HepG2 (cell line): ENCODE data around the gene STK17A. TPM values are rescaled to one million over a fixed set of nuclear protein-coding genes. Genes with fewer than 3 reads are reported as not detected.

Experiments used
- ETV6 ChIP-seq: sonication (generic); formaldehyde crosslinking; conservative IDR thresholded peaks from 2 replicates; pipeline ENCODE4 v1.4.0; 2020; ENCODE audit warnings: missing genetic modification reagents
- GABPA ChIP-seq, 2 experiments: IDR thresholded peaks; 2 replicates each; pipeline ENCODE4 v1.6.1; 2011 to 2016; ENCODE audit warnings: low read depth in 2 of 2, low read length in 1 of 2, missing biosample characterization in 1 of 2, missing genetic modification characterization in 1 of 2
- GTF3A ChIP-seq: sonication (generic); formaldehyde crosslinking; conservative IDR thresholded peaks from 2 replicates; pipeline ENCODE4 v1.4.0; 2020; ENCODE audit warnings: mild to moderate bottlenecking, missing genetic modification reagents
- HNRNPH1 ChIP-seq: fragments of 200-400 bp; formaldehyde crosslinking; optimal IDR thresholded peaks from 2 replicates; pipeline ENCODE3; 2017; ENCODE audit warnings: mild to moderate bottlenecking, low read depth, low read length
- NPAS2 ChIP-seq: sonication (generic); formaldehyde crosslinking; IDR thresholded peaks from 2 replicates; pipeline ENCODE4 v1.8.0; 2022; ENCODE audit warnings: mild to moderate bottlenecking, missing genetic modification reagents, borderline replicate concordance
- PHF8 ChIP-seq: sonication (generic); formaldehyde crosslinking; IDR thresholded peaks from 2 replicates; pipeline ENCODE4 v1.5.0; 2020; ENCODE audit warnings: missing genetic modification reagents
- ZBTB20 ChIP-seq: sonication (generic); formaldehyde crosslinking; IDR thresholded peaks from 2 replicates; pipeline ENCODE4 v1.8.1; 2023; ENCODE audit warnings: missing genetic modification reagents, low read depth, mild to moderate bottlenecking, borderline replicate concordance
- ZNF564 ChIP-seq: sonication (generic); formaldehyde crosslinking; IDR thresholded peaks from 2 replicates; pipeline ENCODE4 v1.8.1; 2023; ENCODE audit warnings: mild to moderate bottlenecking, missing genetic modification reagents
- ZNF772 ChIP-seq: sonication (generic); formaldehyde crosslinking; IDR thresholded peaks from 2 replicates; pipeline ENCODE4 v1.5.0; 2020; ENCODE audit warnings: mild to moderate bottlenecking, missing genetic modification reagents
- polyA plus RNA-seq, 8 experiments: library from polyadenylated mRNA; depleted of rRNA in 3 of 8; stranded (reverse) in 7 of 8; unstranded in 1 of 8; fragments of >200 nt; fragmentation: Illumina TruSeq in 4 of 8; extraction: Trizol in 4 of 8; gene quantifications; 2 replicates each; pipeline versions ENCODE4 v1.2.1 to v1.2.3, GENCODE V29; 2011 to 2016; ENCODE audit warnings: low read depth in 4 of 8, missing spikeins in 1 of 8, mixed read lengths in 1 of 8; ENCODE audit not compliant: insufficient read depth in 1 of 8
- total RNA-seq, 5 experiments: library from RNA; depleted of rRNA; stranded (reverse); fragments of >200 nt; fragmentation: Illumina TruSeq; extraction: Trizol; gene quantifications; 2 replicates each; pipeline ENCODE4 v1.2.3, GENCODE V29; 2016; ENCODE audit warnings: low read depth in 1 of 5
- TF ChIP-seq, protein P1 (sequence below): sonication (generic); formaldehyde crosslinking; IDR thresholded peaks from 2 replicates; pipeline ENCODE4 v1.5.0; 2020; ENCODE audit warnings: mild to moderate bottlenecking, missing genetic modification reagents, borderline replicate concordance
- TF ChIP-seq, protein P2 (sequence below): sonication (generic); formaldehyde crosslinking; IDR thresholded peaks from 2 replicates; pipeline ENCODE4 v1.9.0; 2021; ENCODE audit warnings: missing genetic modification reagents, borderline replicate concordance
- TF ChIP-seq, protein P3 (sequence below), 2 experiments: sonication (generic) in 1 of 2; formaldehyde crosslinking in 1 of 2; IDR thresholded peaks; 2 replicates each; pipeline versions ENCODE4 v1.6.1 to v1.9.0; 2014 to 2022; ENCODE audit warnings: antibody characterized with exemption in 1 of 2, borderline replicate concordance in 1 of 2, inconsistent platforms in 1 of 2, low read depth in 1 of 2, missing genetic modification reagents in 1 of 2
- TF ChIP-seq, protein P4 (sequence below): sonication (generic); formaldehyde crosslinking; IDR thresholded peaks from 2 replicates; pipeline ENCODE4 v1.4.0; 2020; ENCODE audit warnings: mild to moderate bottlenecking, missing genetic modification reagents
- TF ChIP-seq, protein P5 (sequence below): IDR thresholded peaks from 2 replicates; pipeline ENCODE4 v1.6.1; 2016; ENCODE audit warnings: mild to moderate bottlenecking, missing biosample characterization, missing genetic modification reagents

The STK17A gene
- total and polyA plus RNA-seq, 2 of the 13 experiments (the other 11 are each of a cell fraction or from before 2014, with no cell fraction given) = 18.6 to 24.3 TPM

DNA sequence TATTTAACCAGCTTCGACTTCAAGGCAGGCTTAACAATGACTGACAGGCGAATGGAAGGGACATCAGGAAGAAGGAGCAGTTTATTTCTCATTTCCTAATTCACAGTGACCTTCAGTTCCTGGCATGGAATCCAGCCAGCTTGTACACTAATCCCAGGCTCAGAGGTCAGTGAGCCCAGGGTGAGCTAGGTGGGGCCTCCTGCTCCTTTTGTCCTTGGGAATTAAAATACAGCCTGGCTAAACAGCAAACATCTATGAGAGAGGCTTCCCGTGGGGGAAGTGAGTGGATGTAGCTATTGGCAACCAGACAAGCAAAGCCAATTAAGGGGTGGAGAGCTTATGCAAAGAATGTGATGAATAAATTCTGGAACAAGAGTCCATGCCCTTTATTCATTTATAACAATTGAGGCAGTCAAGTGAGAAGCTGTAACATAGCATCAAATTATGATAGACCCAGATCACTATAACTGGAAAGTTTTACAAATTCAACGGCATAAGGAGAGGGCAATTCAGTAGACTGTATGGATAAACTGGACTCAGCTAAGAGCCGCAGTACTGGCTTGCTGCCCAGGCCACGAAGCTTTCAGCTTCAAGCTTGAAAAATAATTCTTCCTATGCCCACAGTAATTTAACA lies 57.1 kb downstream of the STK17A start (continued):
- TF ChIP-seq ETV6 (CRISPR knock-in tag) = 0 out of 2 replicates have a peak, but pooled peaks have one; percentile 53
- TF ChIP-seq, protein P1, sequence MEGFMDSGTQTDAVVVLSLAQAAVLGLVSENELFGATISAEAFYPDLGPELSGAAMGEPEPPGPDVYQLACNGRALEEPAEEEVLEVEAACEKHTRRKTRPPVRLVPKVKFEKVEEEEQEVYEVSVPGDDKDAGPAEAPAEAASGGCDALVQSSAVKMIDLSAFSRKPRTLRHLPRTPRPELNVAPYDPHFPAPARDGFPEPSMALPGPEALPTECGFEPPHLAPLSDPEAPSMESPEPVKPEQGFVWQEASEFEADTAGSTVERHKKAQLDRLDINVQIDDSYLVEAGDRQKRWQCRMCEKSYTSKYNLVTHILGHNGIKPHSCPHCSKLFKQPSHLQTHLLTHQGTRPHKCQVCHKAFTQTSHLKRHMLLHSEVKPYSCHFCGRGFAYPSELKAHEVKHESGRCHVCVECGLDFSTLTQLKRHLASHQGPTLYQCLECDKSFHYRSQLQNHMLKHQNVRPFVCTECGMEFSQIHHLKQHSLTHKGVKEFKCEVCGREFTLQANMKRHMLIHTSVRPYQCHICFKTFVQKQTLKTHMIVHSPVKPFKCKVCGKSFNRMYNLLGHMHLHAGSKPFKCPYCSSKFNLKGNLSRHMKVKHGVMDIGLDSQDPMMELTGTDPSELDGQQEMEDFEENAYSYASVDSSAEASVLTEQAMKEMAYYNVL (CRISPR knock-in tag) = peak; percentile 78; the same call in 1 of the 2 replicates
- no peak for TF ChIP-seq GTF3A (CRISPR knock-in tag)
- TF ChIP-seq GABPA (IDR thresholded peaks at IDR 0.05; ENCODE audit: low read depth, low read length) = no peak
- peak; percentile 63; the same call in 1 of the 2 replicates for TF ChIP-seq GABPA (CRISPR knock-in tag; IDR thresholded peaks at IDR 0.05; ENCODE audit: low read depth)
- TF ChIP-seq, protein P2, sequence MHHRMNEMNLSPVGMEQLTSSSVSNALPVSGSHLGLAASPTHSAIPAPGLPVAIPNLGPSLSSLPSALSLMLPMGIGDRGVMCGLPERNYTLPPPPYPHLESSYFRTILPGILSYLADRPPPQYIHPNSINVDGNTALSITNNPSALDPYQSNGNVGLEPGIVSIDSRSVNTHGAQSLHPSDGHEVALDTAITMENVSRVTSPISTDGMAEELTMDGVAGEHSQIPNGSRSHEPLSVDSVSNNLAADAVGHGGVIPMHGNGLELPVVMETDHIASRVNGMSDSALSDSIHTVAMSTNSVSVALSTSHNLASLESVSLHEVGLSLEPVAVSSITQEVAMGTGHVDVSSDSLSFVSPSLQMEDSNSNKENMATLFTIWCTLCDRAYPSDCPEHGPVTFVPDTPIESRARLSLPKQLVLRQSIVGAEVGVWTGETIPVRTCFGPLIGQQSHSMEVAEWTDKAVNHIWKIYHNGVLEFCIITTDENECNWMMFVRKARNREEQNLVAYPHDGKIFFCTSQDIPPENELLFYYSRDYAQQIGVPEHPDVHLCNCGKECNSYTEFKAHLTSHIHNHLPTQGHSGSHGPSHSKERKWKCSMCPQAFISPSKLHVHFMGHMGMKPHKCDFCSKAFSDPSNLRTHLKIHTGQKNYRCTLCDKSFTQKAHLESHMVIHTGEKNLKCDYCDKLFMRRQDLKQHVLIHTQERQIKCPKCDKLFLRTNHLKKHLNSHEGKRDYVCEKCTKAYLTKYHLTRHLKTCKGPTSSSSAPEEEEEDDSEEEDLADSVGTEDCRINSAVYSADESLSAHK = no peak
- peak; percentile 65; the same call in 1 of the 2 replicates for TF ChIP-seq ZBTB20 (CRISPR knock-in tag)
- no peak for TF ChIP-seq HNRNPH1
- TF ChIP-seq, protein P3, sequence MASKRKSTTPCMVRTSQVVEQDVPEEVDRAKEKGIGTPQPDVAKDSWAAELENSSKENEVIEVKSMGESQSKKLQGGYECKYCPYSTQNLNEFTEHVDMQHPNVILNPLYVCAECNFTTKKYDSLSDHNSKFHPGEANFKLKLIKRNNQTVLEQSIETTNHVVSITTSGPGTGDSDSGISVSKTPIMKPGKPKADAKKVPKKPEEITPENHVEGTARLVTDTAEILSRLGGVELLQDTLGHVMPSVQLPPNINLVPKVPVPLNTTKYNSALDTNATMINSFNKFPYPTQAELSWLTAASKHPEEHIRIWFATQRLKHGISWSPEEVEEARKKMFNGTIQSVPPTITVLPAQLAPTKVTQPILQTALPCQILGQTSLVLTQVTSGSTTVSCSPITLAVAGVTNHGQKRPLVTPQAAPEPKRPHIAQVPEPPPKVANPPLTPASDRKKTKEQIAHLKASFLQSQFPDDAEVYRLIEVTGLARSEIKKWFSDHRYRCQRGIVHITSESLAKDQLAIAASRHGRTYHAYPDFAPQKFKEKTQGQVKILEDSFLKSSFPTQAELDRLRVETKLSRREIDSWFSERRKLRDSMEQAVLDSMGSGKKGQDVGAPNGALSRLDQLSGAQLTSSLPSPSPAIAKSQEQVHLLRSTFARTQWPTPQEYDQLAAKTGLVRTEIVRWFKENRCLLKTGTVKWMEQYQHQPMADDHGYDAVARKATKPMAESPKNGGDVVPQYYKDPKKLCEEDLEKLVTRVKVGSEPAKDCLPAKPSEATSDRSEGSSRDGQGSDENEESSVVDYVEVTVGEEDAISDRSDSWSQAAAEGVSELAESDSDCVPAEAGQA (IDR thresholded peaks at IDR 0.05; ENCODE audit: low read depth) = peak; percentile 25; the same call in 1 of the 2 replicates
- TF ChIP-seq, protein P3 (CRISPR knock-in tag; IDR thresholded peaks at IDR 0.05; ENCODE audit: borderline replicate concordance) = no peak
- TF ChIP-seq, protein P4, sequence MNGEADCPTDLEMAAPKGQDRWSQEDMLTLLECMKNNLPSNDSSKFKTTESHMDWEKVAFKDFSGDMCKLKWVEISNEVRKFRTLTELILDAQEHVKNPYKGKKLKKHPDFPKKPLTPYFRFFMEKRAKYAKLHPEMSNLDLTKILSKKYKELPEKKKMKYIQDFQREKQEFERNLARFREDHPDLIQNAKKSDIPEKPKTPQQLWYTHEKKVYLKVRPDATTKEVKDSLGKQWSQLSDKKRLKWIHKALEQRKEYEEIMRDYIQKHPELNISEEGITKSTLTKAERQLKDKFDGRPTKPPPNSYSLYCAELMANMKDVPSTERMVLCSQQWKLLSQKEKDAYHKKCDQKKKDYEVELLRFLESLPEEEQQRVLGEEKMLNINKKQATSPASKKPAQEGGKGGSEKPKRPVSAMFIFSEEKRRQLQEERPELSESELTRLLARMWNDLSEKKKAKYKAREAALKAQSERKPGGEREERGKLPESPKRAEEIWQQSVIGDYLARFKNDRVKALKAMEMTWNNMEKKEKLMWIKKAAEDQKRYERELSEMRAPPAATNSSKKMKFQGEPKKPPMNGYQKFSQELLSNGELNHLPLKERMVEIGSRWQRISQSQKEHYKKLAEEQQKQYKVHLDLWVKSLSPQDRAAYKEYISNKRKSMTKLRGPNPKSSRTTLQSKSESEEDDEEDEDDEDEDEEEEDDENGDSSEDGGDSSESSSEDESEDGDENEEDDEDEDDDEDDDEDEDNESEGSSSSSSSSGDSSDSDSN (CRISPR knock-in tag) = peak; percentile 35; the same call in 1 of the 2 replicates
- TF ChIP-seq, protein P5, sequence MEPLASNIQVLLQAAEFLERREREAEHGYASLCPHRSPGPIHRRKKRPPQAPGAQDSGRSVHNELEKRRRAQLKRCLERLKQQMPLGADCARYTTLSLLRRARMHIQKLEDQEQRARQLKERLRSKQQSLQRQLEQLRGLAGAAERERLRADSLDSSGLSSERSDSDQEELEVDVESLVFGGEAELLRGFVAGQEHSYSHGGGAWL (CRISPR knock-in tag) = no peak
- TF ChIP-seq NPAS2 (CRISPR knock-in tag) = no peak
- TF ChIP-seq PHF8 = no peak; the same call in 1 of the 2 replicates
- peak; percentile 28; the same call in 1 of the 2 replicates for TF ChIP-seq ZNF772
- TF ChIP-seq ZNF564 (CRISPR knock-in tag) = no peak
